ENCODE data around the gene HP1BP3.

Gene HP1BP3

GRCh38 chr1:20717452-20718342, 69.4 kb downstream of the HP1BP3 start, which contains the start of gene KIF17:
KIF17 (minus strand) TSS chr1:20718007; CDS start chr1:20717706, 301 bp downstream.
- TF ChIP-seq, protein P1, sequence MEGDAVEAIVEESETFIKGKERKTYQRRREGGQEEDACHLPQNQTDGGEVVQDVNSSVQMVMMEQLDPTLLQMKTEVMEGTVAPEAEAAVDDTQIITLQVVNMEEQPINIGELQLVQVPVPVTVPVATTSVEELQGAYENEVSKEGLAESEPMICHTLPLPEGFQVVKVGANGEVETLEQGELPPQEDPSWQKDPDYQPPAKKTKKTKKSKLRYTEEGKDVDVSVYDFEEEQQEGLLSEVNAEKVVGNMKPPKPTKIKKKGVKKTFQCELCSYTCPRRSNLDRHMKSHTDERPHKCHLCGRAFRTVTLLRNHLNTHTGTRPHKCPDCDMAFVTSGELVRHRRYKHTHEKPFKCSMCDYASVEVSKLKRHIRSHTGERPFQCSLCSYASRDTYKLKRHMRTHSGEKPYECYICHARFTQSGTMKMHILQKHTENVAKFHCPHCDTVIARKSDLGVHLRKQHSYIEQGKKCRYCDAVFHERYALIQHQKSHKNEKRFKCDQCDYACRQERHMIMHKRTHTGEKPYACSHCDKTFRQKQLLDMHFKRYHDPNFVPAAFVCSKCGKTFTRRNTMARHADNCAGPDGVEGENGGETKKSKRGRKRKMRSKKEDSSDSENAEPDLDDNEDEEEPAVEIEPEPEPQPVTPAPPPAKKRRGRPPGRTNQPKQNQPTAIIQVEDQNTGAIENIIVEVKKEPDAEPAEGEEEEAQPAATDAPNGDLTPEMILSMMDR (IDR thresholded peaks at IDR 0.05; ENCODE audit: borderline replicate concordance, insufficient read depth, low read depth, low read length): no peak
- H3K4me3 ChIP-seq (ENCODE audit: low read depth, low read length): peak within 1 kb of the TSS; percentile 5

DNA sequence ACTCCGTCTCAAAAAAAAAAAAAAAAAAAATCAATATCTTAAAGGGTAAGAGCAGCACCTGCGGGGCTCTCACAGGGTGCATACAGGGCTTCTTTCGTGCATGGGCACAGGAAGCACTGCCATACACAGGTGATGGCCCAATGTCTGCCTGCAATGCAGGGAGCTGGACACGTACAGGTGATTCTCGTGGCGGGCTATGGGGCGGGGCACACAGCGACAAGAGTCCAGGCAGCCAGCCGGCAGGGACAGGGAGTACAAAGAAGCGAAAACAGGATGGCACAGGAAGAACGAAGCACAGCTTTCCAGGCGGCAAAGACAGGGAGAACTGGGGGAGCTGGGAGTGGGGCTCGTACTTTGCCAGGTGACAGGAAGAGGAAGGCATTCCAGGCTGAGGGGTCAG, 70.9 kb downstream of the HP1BP3 start:
- TF ChIP-seq, protein P1 (IDR thresholded peaks at IDR 0.05; ENCODE audit: borderline replicate concordance, insufficient read depth, low read depth, low read length): no peak
- H3K4me3 ChIP-seq (ENCODE audit: low read depth, low read length): no peak overlapping the region

- no peak overlapping the region for H3K4me3 ChIP-seq (ENCODE audit: low read depth, low read length)
- TF ChIP-seq, protein P1 (IDR thresholded peaks at IDR 0.05; ENCODE audit: borderline replicate concordance, insufficient read depth, low read depth, low read length): no peak
These were observed 71.7 kb downstream of the HP1BP3 start for GRCh38 chr1:20715406-20715805.

DNA sequence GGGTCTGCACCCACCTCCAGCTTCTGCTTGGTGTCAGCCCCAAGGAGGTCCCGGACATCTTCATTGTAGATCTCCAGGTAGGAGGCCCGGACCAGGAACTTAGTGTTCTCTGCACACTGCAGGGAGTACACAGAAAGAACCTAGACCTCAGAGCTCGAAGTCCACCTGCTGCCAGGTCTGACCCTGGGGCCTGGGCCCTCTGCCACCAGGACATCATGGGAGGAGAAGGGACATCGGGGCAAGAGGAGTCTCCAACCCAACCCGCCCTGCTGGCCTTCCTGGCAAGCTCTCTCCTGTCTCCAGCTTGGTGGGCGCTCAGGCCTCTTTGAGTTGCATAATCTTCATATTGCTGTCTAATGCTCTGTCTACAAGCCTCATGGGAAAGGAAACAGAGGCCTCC, 73.7 kb downstream of the HP1BP3 start:
- H3K4me3 ChIP-seq (ENCODE audit: low read depth, low read length): no peak overlapping the region
- TF ChIP-seq, protein P1 (IDR thresholded peaks at IDR 0.05; ENCODE audit: borderline replicate concordance, insufficient read depth, low read depth, low read length): no peak

DNA sequence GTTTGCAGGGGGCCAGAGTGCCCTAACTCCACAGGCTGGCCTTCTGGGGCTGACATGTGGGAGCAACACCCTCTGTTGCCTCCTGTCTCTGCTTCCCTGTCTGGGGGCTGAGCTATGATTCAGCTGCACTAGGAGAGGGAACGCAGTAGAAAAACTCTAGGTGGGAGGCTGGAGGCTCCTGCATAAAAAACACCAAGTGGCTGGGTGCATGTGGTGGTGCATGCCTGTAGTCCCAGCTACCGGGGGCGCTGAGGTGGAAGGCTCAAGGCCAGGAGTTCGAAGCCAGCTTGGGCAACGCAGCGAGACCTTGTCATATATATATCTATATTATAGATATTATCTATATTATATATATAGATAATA, 74.9 kb downstream of the HP1BP3 start:
- TF ChIP-seq, protein P1 (IDR thresholded peaks at IDR 0.05; ENCODE audit: borderline replicate concordance, insufficient read depth, low read depth, low read length): no peak
- no peak overlapping the region for H3K4me3 ChIP-seq (ENCODE audit: low read depth, low read length)

- TF ChIP-seq, protein P1 (IDR thresholded peaks at IDR 0.05; ENCODE audit: borderline replicate concordance, insufficient read depth, low read depth, low read length): no peak
These were observed 75.6 kb downstream of the HP1BP3 start for GRCh38 chr1:20711285-20712214.

More at GRCh38 chr1:20711285-20712214, 75.6 kb downstream of the HP1BP3 start:
- no peak overlapping the region for H3K4me3 ChIP-seq (ENCODE audit: low read depth, low read length)

All from GM12875 (cell line).